HUES48 (cell line): ENCODE results near the gene ATP2C1.
"Not testable (repeated sequence)": the region's sequence is repeated elsewhere in the genome, so short reads cannot be mapped to it uniquely, and the experiment has no call there.

Source experiments
- H3K27ac ChIP-seq: one replicate; pipeline ENCODE4 v1.7.0; 2013; ENCODE audit warnings: low read depth, low read length, inconsistent platforms
- H3K27me3 ChIP-seq: 2 replicates; pipeline ENCODE4 v1.6.1; 2013; ENCODE audit warnings: mild to moderate bottlenecking, low read length; ENCODE audit not compliant: control insufficient read depth, insufficient read depth
- H3K36me3 ChIP-seq: 2 replicates; pipeline ENCODE4 v1.6.1; 2013; ENCODE audit warnings: low read length; ENCODE audit not compliant: control insufficient read depth, insufficient read depth
- H3K4me1 ChIP-seq: 2 replicates; pipeline ENCODE4 v1.6.1; 2013; ENCODE audit warnings: mild to moderate bottlenecking, low read length; ENCODE audit not compliant: control insufficient read depth, insufficient read depth
- H3K4me3 ChIP-seq: 2 replicates; pipeline ENCODE4 v1.5.1; 2013; ENCODE audit warnings: mild to moderate bottlenecking, low read depth, low read length
- H3K9ac ChIP-seq: 2 replicates; pipeline ENCODE4 v1.6.1; 2013; ENCODE audit warnings: mild to moderate bottlenecking, low read depth, low read length, moderate library complexity
- H3K9me3 ChIP-seq: 2 replicates; pipeline ENCODE4 v1.6.1; 2013; ENCODE audit warnings: low read length; ENCODE audit not compliant: control insufficient read depth, insufficient read depth

The ATP2C1 gene

GRCh38 chr3:130963444-130963843 lies 69.6 kb downstream of the ATP2C1 start:
- H3K9ac ChIP-seq, result no peak overlapping the region
- H3K27me3 ChIP-seq, result no peaks in the 10 kb centered on the region
- peaks cover 26% of the 10 kb centered on the region for H3K4me1 ChIP-seq
- no peaks in the 10 kb centered on the region for H3K9me3 ChIP-seq
- H3K27ac ChIP-seq, result peak overlapping the region; percentile 93
- peaks cover 73% of the 10 kb centered on the region for H3K36me3 ChIP-seq
- H3K4me3 ChIP-seq, result peak overlapping the region; percentile 9; the same call in 1 of the 2 replicates

- Histone ChIP-seq H3K9ac (no peak overlapping the region), H3K36me3 (peaks cover 76% of the 10 kb centered on the region), H3K9me3 (no peaks in the 10 kb centered on the region), H3K27ac (peak overlapping the region; percentile 93), H3K27me3 (no peaks in the 10 kb centered on the region), H3K4me1 (peaks cover 26% of the 10 kb centered on the region), H3K4me3 (peak overlapping the region; percentile 9; the same call in 1 of the 2 replicates)
Measured at GRCh38 chr3:130963878-130964277, 70.0 kb downstream of the ATP2C1 start.

- Histone ChIP-seq H3K9me3 (no peaks in the 10 kb centered on the region), H3K36me3 (peaks cover 72% of the 10 kb centered on the region), H3K4me3 (no peak overlapping the region), H3K27me3 (no peaks in the 10 kb centered on the region), H3K9ac (no peak overlapping the region), H3K4me1 (peaks cover 26% of the 10 kb centered on the region), H3K27ac (no peak overlapping the region)
Measured at GRCh38 chr3:130967281-130967680, 73.4 kb downstream of the ATP2C1 start.

- Histone ChIP-seq H3K36me3 (peaks cover 72% of the 10 kb centered on the region), H3K9ac (no peak overlapping the region), H3K4me1 (peaks cover 17% of the 10 kb centered on the region), H3K27me3 (no peaks in the 10 kb centered on the region), H3K9me3 (no peaks in the 10 kb centered on the region), H3K4me3 (no peak overlapping the region), H3K27ac (no peak overlapping the region)
Measured at GRCh38 chr3:130968221-130968620, 74.3 kb downstream of the ATP2C1 start.

GRCh38 chr3:130969621-130970020 lies 75.7 kb downstream of the ATP2C1 start:
- Histone ChIP-seq H3K9me3 (no peaks in the 10 kb centered on the region), H3K27ac (no peak overlapping the region), H3K27me3 (no peaks in the 10 kb centered on the region), H3K36me3 (peaks cover 68% of the 10 kb centered on the region), H3K9ac (no peak overlapping the region), H3K4me1 (peaks cover 11% of the 10 kb centered on the region; the same call in 1 of the 2 replicates), H3K4me3 (no peak overlapping the region)

GRCh38 chr3:130971208-130971607 lies 77.3 kb downstream of the ATP2C1 start:
- no peaks in the 10 kb centered on the region for H3K27me3 ChIP-seq
- H3K27ac ChIP-seq, result no peak overlapping the region
- peaks cover 11% of the 10 kb centered on the region; the same call in 1 of the 2 replicates for H3K4me1 ChIP-seq
- H3K9me3 ChIP-seq, result no peaks in the 10 kb centered on the region
- H3K9ac ChIP-seq, result no peak overlapping the region
- no peak overlapping the region for H3K4me3 ChIP-seq
- peaks cover 64% of the 10 kb centered on the region for H3K36me3 ChIP-seq

GRCh38 chr3:130972592-130972991 lies 78.7 kb downstream of the ATP2C1 start:
- H3K27me3 ChIP-seq, H3K27ac ChIP-seq, H3K4me3 ChIP-seq, H3K9ac ChIP-seq, H3K9me3 ChIP-seq: not testable (repeated sequence)
- H3K4me1 ChIP-seq, result peaks cover 11% of the 10 kb centered on the region; the same call in 1 of the 2 replicates
- H3K36me3 ChIP-seq, result peaks cover 61% of the 10 kb centered on the region

GRCh38 chr3:130973406-130973805 lies 79.5 kb downstream of the ATP2C1 start:
- Histone ChIP-seq H3K9me3 (no peaks in the 10 kb centered on the region), H3K27ac (no peak overlapping the region), H3K9ac (no peak overlapping the region), H3K27me3 (no peaks in the 10 kb centered on the region), H3K36me3 (peaks cover 57% of the 10 kb centered on the region), H3K4me3 (no peak overlapping the region), H3K4me1 (peaks cover 11% of the 10 kb centered on the region; the same call in 1 of the 2 replicates)

- H3K4me3 ChIP-seq, result no peak overlapping the region
- H3K27me3 ChIP-seq, result no peaks in the 10 kb centered on the region
- peaks cover 11% of the 10 kb centered on the region; the same call in 1 of the 2 replicates for H3K4me1 ChIP-seq
- no peak overlapping the region for H3K9ac ChIP-seq
- H3K9me3 ChIP-seq, result no peaks in the 10 kb centered on the region
- peak overlapping the region; percentile 25 for H3K27ac ChIP-seq
- peaks cover 49% of the 10 kb centered on the region for H3K36me3 ChIP-seq
Measured at GRCh38 chr3:130974201-130974600, 80.3 kb downstream of the ATP2C1 start.

GRCh38 chr3:130975251-130975650 lies 81.4 kb downstream of the ATP2C1 start:
- peaks cover 11% of the 10 kb centered on the region; the same call in 1 of the 2 replicates for H3K4me1 ChIP-seq
- no peaks in the 10 kb centered on the region for H3K9me3 ChIP-seq
- no peak overlapping the region for H3K4me3 ChIP-seq
- no peaks in the 10 kb centered on the region for H3K27me3 ChIP-seq
- H3K36me3 ChIP-seq, result peaks cover 46% of the 10 kb centered on the region
- H3K27ac ChIP-seq, result no peak overlapping the region
- H3K9ac ChIP-seq, result no peak overlapping the region

- Histone ChIP-seq H3K4me1 (peaks cover 11% of the 10 kb centered on the region; the same call in 1 of the 2 replicates), H3K36me3 (peaks cover 46% of the 10 kb centered on the region), H3K9me3 (no peaks in the 10 kb centered on the region), H3K27me3 (no peaks in the 10 kb centered on the region), H3K27ac (peak overlapping the region; percentile 7), H3K9ac (no peak overlapping the region), H3K4me3 (no peak overlapping the region)
Measured at GRCh38 chr3:130976706-130977105, 82.8 kb downstream of the ATP2C1 start.
